Activated T-cell treated with anti-CD3 and anti-CD28 coated beads, Interleukin-2, amount 50 U/mL, for 1 hour (primary cell): ENCODE results near the gene IL5.

Experiments
- DNase-seq: peaks from one replicate; pipeline ENCODE4 v3.0.0-alpha.2; 2020

IL5 gene

DNA sequence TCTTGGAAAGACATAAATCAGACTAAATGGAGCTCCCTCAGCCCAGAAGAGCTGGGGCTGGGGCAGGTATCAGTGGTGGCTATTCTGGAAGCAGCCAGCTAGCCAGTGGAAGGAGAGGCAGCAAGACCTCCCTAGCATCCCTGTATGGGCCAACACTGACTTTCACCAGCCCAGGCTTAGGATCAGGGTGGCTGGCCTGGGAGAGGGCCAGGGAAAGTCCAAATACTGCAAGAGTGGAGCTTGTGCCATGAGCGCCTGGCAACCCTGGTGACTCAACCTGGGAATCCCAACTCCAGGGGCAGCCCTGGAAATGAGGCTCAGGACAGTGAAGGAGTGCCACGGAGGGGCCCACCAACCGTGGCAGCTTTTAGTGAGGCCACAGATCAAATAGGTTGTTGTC is 45.2 kb downstream of the IL5 start:
- no peak for DNase-seq

DNA sequence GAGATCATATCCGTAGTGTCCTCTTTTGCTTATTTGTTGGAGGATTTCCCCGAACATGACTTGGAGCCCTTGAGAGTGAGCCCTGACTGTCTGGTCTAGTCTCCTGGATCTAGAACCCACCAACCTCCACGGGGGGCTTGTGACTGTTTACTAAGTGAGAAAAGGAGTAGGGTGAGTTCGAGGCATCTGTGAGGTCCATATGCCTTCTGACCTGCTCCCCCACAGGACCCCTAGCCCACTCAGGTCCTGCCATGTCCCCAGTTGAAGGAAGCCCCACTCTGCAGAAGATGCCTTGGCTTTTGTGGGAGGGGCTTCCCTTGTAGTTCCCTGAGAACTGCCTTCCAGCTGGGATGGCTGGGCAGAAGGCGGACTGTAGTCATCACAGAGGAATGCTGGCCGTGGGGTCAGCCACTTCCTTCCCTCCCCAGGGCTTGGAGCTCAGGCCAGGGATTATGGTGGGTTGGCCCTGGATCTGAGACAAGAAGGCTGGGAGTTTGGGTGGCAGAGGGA is 45.8 kb downstream of the IL5 start:
- no peak for DNase-seq

DNA sequence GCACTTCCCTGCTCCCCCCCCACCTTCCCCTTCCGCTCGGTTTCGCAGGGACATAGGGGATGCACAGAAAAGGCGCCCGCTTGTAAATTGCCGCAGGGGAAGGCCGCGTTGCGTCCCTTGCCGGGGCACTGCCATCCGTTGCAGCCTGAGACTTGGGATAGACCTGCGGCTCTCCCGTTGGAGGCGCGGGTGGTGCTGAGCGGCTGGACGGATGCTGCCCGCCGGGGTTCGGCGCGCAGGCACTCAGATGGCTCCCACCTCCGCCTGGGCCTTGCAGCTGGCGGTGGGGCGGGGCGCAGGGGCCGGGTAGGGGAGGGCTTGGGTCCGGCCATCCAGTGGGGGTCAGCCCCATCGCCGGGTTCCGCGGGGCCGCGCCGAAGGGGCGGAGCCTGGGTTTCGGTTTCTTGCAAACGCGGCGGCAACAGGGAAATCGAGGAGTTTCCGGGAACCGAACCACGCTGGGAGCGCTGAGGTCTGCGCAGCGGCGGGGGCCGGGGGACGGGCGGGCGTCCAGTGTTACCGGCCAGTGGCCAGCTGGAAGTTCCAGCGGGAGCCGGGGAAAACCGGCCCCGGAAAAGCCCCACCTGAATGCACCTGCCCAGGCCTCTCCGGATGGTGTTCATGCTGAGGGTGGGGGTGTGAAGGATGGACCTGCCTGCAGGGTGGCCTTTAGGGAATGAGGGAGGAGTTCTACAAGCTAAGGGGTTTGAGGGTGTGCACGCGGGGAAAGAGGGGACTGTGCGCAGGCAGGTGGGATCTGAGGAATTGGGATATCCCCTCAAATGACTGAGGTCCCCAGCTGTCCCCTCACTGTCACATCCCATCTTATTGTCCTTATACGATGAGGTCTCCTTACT is 46.5 kb downstream of the IL5 start:
- peak; percentile 64 for DNase-seq

DNA sequence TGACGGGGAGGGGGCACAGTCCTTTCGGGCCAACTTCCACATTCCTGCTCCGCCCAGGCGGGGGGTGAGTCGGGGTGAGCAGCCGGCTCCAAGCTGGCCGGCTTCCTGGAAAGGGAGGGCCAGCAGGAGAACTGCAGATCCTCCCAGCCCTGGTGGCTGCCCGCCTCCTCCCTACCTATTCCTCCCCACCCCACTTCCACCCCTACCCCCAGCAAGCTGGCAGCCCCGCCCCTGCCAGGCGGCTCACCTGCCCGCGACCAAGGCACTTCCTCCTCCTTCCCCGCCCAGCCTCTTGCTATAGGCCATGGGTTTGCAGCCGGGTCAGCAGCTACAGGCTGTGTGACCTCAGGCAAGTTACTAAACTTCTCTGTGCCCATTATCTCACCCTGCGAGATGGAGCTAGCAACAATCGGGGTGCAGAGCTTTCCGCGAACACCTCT is 47.1 kb downstream of the IL5 start:
- peak; percentile 80 for DNase-seq

DNA sequence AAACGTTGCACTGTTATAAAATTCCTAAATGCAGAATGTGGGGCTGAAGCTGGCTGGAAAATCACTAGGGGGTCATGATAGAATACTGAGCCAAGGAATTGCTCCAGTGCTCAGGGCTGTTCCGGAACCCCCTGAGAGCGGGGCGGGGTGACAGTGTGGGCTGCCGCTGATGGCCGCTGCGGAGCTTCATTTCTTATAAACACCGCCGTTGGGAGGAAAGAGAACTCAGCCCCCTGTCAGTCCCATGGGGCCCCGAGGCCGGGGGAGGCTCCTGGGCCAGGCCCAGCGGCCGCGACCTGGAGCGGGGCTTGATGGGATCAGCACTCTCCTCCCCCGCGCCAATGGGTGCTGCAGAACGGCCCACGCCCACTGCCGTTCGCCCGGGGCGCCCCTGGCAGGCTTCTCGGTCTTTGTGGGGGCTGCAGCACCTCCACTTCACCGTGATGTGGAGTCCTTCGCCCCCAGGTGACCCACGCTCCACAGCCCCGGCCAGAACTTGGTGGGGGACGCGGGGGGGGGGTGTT is 47.6 kb downstream of the IL5 start:
- DNase-seq: peak; percentile 68

DNA sequence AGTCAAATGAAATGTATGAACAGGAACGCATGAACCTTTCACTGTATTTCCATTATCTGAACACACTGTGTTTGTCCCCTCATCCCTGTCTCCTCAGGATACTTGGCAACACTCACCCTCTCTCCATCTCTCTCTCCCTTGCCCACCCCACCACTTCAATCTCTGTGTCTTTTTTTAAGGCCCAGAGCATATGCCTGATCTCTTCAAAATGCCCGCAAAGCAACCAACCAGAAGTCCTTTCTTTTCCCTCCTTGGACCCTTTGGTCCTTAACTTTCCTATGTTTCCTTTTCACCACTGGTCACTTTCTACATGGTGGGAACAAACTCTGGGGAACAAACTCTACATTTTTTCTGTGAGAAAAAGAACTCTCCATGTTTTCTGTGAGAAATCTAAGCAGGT is 49.5 kb downstream of the IL5 start:
- no peak for DNase-seq

DNA sequence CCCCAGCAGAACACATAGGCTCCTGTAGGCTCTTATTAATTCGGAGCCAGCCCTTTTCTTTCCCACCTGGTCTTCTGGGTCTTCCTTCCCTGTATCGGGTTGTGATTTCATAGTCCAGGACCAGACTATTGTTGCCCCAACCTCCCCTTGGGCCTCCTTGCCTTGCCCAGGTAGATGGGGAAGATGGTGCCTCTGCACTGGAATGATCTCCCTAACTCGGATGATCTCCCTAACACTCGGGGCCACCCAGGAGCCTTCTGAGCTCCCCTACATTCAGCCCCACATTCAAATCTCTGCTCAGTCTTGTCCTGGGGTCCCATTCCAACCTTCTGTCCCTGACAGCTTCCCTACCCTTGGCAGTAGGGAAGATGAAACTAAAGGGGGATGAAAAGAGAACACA is 50.1 kb downstream of the IL5 start:
- DNase-seq: no peak

DNA sequence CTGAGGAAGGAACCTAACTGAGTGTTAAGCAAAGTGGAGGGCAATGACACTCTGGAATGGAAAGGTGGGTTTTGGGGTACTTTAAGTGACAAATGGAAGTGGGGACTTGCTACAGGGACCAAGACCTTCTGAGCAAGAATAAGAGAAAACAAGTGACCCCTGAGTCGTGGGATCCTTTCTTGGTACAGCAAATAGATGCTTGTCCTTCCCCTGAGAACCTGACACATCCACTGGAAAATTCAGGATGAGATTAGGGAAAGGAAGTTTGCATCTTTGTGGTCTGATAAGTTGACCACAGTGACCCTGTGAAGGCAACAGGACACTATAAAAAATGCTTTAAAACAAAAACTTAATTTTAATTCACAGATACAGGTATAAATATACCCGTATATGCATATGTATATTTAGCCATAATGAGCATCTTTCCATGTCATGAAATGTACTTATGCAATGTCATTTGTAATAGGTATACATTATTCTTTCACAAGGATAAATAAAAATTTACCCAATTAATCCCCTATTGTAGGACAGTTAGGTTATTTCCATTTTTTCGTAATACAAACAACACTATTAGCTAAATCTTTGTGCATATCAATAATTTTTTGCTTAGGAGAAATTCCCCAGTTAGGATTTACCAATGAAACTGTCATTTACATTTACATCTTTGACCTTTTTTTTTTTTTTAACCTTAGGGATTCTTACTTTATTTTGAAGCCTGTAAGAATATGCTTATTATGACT is 50.8 kb downstream of the IL5 start:
- DNase-seq: no peak
